Endometrium (tissue), 2 donors: ENCODE data around the gene NCF1.
"Not testable (repeated sequence)": the region's sequence is repeated elsewhere in the genome, so short reads cannot be mapped to it uniquely, and the experiment has no call there.

Experiments used
- FAIRE-seq: peaks from 2 replicates; lab custom pipeline; 2012; peaks lifted over from hg19 to GRCh38; lab: Jason Lieb, UNC
- donor health status: control.
- donor health status: control.

The NCF1 gene

DNA sequence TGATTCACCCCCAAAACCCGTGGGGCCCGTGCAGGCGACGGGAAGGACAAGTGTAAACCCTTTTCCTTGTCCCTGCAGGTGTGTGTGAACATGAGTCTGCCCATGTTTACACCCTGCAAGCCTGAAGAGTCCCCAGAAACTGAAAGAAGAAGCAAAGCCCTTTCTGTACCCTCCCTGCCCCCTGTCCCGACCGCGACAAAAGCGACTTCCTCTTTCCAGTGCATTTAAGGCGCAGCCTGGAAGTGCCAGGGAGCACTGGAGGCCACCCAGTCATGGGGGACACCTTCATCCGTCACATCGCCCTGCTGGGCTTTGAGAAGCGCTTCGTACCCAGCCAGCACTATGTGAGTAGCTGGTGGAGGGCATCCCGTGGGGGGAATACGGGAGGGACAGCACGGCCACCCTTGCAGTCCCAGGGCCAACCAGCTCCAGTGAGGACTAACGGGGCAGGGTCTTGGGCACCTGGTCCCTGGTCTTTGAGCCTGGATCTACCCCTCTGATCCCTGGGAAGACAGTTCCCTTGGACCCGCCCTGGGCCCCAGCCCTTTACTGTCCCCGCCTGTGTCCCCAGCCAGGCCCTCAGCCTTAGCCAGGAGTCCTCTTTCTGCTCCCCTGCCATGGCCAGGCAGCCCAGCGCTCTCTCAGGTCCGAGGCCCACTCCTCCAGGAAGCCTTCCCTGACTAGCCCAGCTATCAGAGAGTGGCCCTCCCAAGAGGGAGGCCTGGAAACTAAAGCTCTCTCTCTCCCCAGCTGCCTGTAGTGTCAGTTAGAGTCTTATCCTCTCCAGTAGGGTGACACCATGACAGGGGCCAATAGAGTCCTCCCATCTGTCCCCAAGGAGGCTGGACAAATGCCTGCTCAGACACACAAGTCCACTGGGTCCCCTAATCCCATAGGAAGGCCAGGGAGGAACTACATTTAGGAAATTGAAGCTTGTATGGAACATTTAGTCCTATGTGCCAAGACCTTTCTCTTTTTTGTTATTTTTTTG, at the start of gene NCF1:
NCF1 (plus strand) TSS at position 252 of the 991 bp plus-strand sequence; CDS start at position 273, 21 bp downstream.
- not testable (repeated sequence) for FAIRE-seq

DNA sequence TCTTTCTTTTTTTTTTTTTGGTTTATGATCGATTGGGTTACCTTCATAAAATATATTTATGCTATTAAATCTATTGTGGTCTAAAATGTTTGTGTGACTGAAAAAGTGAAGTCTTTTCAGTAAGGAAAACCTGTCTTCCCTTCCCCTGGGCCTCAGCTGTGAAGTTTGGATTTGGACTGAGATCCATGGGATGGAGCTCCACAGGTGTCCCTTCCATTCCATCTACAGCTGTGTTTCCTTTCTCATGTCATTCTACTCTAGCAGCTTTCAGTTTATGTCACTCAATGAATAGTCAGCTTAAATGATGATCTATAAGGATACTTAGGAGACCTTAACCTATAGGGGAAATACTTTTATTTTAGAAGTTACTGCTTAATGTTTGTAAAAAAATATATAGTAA, 48.0 kb upstream of the NCF1 start:
- FAIRE-seq = no peak

DNA sequence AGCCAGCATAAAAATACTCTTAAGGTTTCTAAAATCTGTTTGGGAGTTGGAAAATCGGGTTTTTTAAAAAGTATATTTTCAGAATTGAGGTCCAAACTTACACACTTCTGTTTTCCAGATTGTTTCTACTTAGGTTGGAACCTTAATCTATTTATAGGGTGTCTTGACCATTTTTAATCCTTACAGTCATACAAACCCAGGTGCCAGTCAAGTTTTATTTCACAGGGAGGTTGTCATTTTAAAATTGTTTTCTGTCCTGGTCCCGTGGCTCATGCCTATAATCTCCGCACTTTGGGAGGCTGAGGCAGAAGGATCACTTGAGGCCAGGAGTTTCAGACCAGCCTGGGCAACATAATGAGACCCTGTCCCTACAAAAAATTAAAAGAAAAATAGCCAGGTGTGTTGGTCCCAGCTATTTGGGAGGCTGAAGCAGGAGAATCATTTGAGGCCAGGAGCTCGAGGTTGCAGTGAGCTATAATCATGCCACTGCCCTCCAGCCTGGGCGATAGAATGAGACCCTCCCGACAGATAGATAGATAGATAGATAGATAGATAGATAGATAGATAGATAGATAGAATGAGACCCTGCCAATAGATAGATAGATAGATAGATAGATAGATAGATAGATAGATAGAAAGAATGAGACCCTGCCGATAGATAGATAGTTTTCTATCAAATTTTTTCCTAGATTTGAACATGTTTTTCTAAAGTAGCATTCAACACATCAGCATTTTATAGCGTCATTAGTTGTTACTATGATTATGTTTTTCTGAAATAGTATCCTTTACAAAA, 47.3 kb upstream of the NCF1 start:
- FAIRE-seq = no peak

- FAIRE-seq = not testable (repeated sequence)
These were observed 45.1 kb upstream of the NCF1 start for GRCh38 chr7:74728686-74729085.

DNA sequence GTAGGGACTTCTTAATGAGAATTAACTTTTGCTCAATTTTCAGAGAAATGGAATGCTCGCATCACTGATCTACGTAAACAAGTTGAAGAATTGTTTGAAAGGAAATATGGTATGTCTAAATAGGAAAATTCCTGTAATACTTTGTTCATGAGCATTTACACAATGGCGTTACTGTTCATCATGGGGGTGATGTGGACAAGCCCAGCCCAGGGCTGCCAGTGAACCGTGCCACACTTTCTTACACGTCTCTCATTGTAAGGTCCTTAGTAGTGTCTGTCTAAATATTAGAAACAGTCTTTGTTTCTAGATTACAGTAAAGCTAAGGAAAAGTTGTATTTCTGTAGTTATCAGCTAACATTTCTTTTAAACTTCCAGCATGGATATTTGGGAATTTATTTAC, 43.6 kb upstream of the NCF1 start:
- not testable (repeated sequence) for FAIRE-seq

DNA sequence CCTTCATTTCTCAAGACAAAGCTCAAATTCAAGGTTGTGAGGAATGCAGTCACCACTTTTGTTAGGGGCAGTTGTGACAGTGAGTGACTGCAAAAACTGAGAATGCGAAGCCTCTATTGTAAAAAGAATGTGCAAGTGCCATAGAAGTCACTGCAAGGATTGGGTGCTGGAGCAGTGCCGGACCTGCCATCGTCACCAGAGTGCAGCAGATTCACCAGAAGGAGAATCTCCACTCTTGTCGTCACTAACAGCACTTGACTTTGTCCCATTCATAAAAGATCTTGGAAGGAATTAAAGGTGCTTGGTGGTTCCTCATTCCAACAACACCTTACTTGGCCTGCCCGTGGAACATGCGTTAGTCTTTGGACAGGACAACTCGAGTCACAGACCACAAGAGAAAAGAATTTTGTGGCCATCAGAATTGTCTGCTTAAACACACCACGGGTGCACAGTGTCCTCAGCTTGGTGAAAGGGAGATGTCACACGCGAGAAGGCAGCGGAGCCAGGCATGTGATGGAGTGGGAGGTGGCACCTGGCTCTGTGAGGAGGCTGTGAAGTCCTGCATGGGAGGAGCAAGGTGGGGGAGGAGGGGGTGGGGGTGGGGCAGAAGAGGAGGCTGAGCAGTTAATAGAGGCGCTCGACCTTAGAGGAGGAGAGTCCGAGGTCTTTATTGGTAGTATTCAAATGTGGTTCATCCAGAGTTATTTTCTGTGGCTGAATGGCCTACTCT, 33.7 kb upstream of the NCF1 start:
- FAIRE-seq = not testable (repeated sequence)

DNA sequence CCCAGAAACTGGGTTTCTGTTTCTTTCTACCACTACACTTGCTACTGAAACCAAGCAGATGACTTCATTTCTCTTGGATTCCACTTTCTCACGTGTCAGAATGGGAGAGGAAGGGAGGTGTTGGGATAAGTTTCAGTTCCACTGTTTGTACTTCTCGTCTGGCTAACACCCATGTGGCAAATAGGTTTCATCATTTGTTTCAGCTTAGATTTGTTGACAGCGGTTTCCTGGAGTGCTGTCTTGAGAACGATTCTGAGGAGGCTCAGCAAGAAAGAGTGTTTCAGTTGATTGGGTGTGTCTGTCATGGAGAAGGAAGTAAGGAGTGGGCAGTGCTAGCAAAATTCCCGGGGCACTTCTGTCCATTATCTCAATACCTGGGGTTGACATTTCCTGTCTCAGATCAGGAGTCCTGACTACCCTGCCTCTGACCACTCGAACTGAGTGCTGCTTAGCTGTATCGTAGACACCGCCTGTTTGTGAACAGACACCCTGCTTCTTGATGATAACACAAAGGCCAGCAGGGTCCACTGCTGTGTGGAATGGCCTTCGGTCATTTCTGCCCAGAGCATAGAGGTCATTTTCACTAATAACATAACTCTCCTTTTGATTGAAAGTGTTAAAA, 29.8 kb upstream of the NCF1 start:
- not testable (repeated sequence) for FAIRE-seq

GRCh38 chr7:74753921-74754482, 19.8 kb upstream of the NCF1 start:
- not testable (repeated sequence) for FAIRE-seq

- not testable (repeated sequence) for FAIRE-seq
These were observed 17.1 kb upstream of the NCF1 start for GRCh38 chr7:74756673-74757072.

- FAIRE-seq = not testable (repeated sequence)
These were observed 15.5 kb upstream of the NCF1 start for GRCh38 chr7:74758268-74758667.

DNA sequence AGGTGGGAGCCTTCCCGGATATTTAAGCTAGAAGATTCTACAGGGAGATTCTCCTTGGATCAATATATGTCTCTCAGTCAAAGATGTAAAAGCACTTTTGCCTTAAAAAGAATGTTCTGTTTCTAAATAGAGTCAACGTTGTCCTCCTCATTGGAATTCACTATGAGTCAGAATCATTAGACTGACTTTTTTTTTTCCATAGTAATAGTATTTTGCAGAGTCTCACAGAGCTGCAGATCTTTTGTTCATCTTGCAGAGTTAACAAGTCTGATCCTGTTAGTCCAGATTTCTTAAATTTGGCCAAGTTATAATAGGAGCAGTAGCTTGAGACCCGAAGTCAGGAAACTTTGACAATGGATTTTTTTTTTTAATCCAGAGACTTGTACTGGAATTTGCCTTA, 14.8 kb upstream of the NCF1 start:
- FAIRE-seq = not testable (repeated sequence)

DNA sequence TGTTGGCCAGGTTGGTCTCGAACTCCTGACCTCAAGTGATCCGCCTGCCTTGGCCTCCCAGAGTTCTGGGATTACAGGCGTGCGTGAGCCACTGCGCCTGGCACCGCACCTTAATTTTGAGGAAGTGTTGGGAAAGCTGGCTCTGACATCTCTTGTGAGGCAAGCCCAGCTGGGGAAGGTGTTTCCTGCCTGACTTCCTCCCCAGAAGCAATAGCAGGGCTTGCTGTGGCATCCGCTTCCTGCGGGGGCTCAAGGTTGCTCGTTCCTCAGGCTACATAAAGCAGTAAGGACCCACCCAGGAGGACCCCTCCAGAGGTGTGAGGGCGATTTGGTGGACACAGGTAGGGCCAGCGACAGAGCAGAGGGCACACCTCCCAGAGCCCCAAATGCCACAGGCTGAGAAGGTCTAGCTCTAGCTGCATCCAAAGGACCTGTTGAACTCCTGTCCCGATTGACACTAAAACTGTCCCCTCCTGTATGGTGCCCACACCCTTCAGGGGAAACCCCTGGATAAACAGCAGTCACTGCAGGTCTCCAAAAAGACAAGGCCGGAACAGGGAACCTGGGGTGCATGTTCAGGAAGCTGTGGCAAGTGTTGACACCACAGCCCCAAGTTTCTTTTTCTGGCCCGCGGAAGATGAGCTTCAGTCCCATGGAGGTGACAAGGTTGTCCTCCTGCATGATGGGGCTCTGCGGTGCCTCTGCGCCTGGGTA, 8.4 kb upstream of the NCF1 start:
- not testable (repeated sequence) for FAIRE-seq

- not testable (repeated sequence) for FAIRE-seq
These were observed 7.3 kb upstream of the NCF1 start for GRCh38 chr7:74766509-74766908.

- not testable (repeated sequence) for FAIRE-seq
These were observed 6.8 kb upstream of the NCF1 start for GRCh38 chr7:74766991-74767390.

GRCh38 chr7:74770062-74770461, 3.7 kb upstream of the NCF1 start:
- not testable (repeated sequence) for FAIRE-seq

DNA sequence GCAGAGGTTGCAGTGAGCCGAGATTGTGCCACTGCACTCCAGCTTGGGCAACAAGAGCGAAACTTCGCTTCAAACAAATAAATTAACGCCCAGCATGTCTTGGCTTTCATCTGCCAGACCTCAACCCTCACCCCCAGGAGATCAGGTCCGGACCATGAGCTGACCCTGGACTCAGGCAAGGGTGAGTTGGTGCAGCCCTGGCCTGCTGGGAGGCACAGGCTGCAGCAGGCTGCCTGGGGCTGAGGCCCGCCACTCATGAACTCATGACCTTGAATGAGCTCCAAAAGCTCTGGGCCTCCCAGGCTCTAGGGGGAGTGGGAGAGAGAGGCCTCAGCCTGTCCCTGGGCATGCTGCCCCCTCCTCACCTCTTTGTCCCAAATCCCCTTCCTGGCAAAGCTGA, 1.7 kb upstream of the NCF1 start:
- not testable (repeated sequence) for FAIRE-seq

DNA sequence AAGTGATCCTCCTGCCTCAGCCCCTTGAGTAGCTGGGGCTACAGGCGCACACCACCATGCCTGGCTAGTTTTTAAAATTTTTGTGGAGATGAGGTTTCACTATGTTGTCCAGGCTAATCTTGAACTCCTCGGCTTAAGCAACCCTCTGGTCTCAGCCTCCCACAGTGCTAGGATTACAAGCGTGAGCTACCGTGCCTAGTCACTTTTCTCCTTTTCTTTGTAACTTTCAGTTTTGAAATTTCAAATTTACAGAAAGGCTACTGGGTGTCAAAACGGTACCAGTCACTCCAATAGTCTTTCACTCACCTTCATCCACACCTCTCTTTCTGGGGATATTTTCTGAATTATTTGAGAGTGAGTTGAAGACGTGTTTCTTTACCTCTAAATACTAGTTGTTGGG, 1.3 kb downstream of the NCF1 start:
- FAIRE-seq = not testable (repeated sequence)

GRCh38 chr7:74779053-74779452, 5.2 kb downstream of the NCF1 start:
- FAIRE-seq = not testable (repeated sequence)

DNA sequence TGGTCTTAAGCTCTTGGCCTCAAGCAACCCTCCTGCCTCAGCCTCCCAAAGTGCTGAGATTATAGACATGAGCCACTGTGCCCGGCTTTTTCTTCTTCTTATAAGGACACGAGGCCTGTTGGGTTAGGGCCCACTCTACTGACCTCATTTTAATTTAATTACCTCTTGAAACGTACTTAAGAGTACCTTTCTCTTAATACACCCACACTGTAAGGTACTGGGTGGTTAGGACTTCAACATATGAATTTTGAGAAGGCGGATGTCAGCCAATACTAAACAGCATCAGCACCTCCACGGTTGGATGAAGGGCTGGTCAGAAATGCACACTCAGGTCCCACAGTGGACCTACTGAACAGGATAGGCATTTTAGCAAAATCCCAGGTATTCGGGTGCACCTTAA, 7.9 kb downstream of the NCF1 start:
- FAIRE-seq = not testable (repeated sequence)

GRCh38 chr7:74783595-74783994, 9.8 kb downstream of the NCF1 start:
- FAIRE-seq = not testable (repeated sequence)
